Endothelial cell of umbilical vein (primary cell): Measurements from ENCODE around the gene SPINK1.
"Not testable (repeated sequence)": the region's sequence is repeated elsewhere in the genome, so short reads cannot be mapped to it uniquely, and the experiment has no call there.

ENCODE experiments used
- EZH2 ChIP-seq: IDR thresholded peaks from 2 replicates; pipeline ENCODE4 v1.6.1; 2012; ENCODE audit warnings: borderline replicate concordance, low read depth, mild to moderate bottlenecking, moderate library complexity, low read length, inconsistent platforms; ENCODE audit not compliant: severe bottlenecking
- FOS ChIP-seq: IDR thresholded peaks from 2 replicates; pipeline ENCODE4 v1.6.1; 2011; ENCODE audit warnings: mild to moderate bottlenecking, low read length, moderate library complexity, borderline replicate concordance; ENCODE audit not compliant: insufficient read depth
- GATA2 ChIP-seq: IDR thresholded peaks from 2 replicates; pipeline ENCODE4 v1.7.0; 2011; ENCODE audit warnings: low read depth, mild to moderate bottlenecking, moderate library complexity, mixed read lengths, low read length; ENCODE audit not compliant: insufficient read length, insufficient read depth
- JUN ChIP-seq: IDR thresholded peaks from 2 replicates; pipeline ENCODE4 v1.6.1; 2011; ENCODE audit warnings: borderline replicate concordance, low read depth; ENCODE audit not compliant: insufficient read length, insufficient read depth
- MYC ChIP-seq: IDR thresholded peaks from one replicate; pipeline ENCODE4 v1.6.1; 2011; ENCODE audit warnings: mild to moderate bottlenecking, low read depth, low read length
- POLR2A ChIP-seq: IDR thresholded peaks from 2 replicates; pipeline ENCODE4 v1.6.1; 2012; ENCODE audit warnings: low read depth, mild to moderate bottlenecking, control low read depth, low read length
- POLR2AphosphoS5 ChIP-seq: IDR thresholded peaks from 2 replicates; pipeline ENCODE4 v1.6.1; 2012; ENCODE audit warnings: low read depth, mild to moderate bottlenecking, control low read depth, low read length, moderate library complexity; ENCODE audit not compliant: insufficient read depth
- TF ChIP-seq, protein P1 (sequence below), 2 donors: IDR thresholded peaks; 1 replicate in 1 of 2; 2 replicates in 1 of 2; pipeline ENCODE4 v1.5.1; 2011; ENCODE audit warnings: low read length in 2 of 2, mild to moderate bottlenecking in 2 of 2, moderate library complexity in 2 of 2, control low read depth in 1 of 2, inconsistent platforms in 1 of 2, low read depth in 1 of 2; ENCODE audit not compliant: insufficient read depth in 1 of 2; ENCODE audit errors: extremely low read depth in 1 of 2
- TF ChIP-seq, protein P2 (sequence below): IDR thresholded peaks from 2 replicates; pipeline ENCODE4 v1.6.1; 2011; ENCODE audit not compliant: insufficient read depth, insufficient read length

DNA sequence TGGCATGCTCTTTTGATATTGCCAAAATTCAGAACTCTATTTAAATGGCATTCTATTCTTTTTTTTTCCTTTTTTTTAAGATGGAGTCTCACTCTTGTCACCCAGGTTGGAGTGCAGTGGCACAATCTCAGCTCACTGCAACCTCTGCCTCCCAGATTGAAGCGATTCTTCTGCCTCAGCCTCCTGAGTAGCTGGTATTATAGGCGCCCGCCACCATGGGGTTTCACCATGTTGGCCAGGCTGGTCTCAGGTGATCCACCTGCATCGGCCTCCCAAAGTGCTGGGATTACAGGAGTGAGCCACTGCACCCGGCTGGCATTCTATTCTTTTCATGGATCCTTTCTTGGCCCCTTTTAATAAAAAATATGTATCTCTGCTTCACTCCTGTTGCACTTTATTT is 4.5 kb downstream of the SPINK1 start:
- not testable (repeated sequence) for TF ChIP-seq POLR2A, EZH2, MYC, FOS, POLR2AphosphoS5, JUN, GATA2
- TF ChIP-seq, protein P1, sequence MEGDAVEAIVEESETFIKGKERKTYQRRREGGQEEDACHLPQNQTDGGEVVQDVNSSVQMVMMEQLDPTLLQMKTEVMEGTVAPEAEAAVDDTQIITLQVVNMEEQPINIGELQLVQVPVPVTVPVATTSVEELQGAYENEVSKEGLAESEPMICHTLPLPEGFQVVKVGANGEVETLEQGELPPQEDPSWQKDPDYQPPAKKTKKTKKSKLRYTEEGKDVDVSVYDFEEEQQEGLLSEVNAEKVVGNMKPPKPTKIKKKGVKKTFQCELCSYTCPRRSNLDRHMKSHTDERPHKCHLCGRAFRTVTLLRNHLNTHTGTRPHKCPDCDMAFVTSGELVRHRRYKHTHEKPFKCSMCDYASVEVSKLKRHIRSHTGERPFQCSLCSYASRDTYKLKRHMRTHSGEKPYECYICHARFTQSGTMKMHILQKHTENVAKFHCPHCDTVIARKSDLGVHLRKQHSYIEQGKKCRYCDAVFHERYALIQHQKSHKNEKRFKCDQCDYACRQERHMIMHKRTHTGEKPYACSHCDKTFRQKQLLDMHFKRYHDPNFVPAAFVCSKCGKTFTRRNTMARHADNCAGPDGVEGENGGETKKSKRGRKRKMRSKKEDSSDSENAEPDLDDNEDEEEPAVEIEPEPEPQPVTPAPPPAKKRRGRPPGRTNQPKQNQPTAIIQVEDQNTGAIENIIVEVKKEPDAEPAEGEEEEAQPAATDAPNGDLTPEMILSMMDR (IDR thresholded peaks at IDR 0.05; ENCODE audit: extremely low read depth in 1 of 2, insufficient read depth in 1 of 2, low read depth in 1 of 2, low read length in 2 of 2): not testable (repeated sequence)
- TF ChIP-seq, protein P2, sequence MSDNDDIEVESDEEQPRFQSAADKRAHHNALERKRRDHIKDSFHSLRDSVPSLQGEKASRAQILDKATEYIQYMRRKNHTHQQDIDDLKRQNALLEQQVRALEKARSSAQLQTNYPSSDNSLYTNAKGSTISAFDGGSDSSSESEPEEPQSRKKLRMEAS: not testable (repeated sequence)
